ENCODE measurements around the gene THSD7B. TPM values are rescaled to one million over a fixed set of nuclear protein-coding genes. Genes with fewer than 3 reads are reported as not detected.

THSD7B gene
- total RNA-seq, 1 donor from 2014 or later = not detected

DNA sequence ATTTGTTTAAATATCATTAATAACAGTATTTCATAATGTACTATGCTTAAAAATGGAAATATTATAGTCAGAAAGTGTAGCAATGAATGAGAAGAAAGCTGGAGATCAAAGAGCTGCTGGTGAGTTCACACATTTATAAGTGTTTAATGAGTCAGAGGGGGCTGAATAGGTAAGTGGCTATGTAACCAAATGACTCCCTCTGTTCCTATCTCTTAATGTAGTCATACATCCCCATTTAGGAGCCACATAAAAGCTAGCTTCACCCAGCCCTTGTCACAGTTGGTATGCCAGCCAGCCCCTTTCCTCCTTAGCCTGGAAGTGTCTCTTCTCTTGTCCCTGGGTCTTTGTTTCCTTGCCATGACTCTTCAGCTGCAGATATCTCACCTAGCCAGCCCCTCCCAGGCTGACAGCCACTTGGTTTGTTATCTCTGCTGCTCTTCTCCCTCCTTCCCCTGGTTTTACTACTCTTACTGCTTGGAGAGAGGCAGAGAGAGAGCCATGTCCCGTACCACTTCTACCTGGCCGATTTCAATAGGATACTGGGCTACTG lies 760.4 kb downstream of the THSD7B start:
- TF ChIP-seq, protein P1, sequence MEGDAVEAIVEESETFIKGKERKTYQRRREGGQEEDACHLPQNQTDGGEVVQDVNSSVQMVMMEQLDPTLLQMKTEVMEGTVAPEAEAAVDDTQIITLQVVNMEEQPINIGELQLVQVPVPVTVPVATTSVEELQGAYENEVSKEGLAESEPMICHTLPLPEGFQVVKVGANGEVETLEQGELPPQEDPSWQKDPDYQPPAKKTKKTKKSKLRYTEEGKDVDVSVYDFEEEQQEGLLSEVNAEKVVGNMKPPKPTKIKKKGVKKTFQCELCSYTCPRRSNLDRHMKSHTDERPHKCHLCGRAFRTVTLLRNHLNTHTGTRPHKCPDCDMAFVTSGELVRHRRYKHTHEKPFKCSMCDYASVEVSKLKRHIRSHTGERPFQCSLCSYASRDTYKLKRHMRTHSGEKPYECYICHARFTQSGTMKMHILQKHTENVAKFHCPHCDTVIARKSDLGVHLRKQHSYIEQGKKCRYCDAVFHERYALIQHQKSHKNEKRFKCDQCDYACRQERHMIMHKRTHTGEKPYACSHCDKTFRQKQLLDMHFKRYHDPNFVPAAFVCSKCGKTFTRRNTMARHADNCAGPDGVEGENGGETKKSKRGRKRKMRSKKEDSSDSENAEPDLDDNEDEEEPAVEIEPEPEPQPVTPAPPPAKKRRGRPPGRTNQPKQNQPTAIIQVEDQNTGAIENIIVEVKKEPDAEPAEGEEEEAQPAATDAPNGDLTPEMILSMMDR (IDR thresholded peaks at IDR 0.05) = no peak
- Mint-ChIP-seq H3K27ac (ENCODE audit: unreplicated experiment) (no peak overlapping the region), H3K4me3 (ENCODE audit: unreplicated experiment) (no peak overlapping the region), H3K9me3 (ENCODE audit: unreplicated experiment) (no peaks in the 10 kb centered on the region), H3K4me1 (ENCODE audit: unreplicated experiment) (no peaks in the 10 kb centered on the region), H3K36me3 (ENCODE audit: unreplicated experiment) (no peaks in the 10 kb centered on the region), H3K27me3 (ENCODE audit: unreplicated experiment) (no peaks in the 10 kb centered on the region)
- no peak for DNase-seq (ENCODE audit: extremely low spot score, unreplicated experiment)

DNA sequence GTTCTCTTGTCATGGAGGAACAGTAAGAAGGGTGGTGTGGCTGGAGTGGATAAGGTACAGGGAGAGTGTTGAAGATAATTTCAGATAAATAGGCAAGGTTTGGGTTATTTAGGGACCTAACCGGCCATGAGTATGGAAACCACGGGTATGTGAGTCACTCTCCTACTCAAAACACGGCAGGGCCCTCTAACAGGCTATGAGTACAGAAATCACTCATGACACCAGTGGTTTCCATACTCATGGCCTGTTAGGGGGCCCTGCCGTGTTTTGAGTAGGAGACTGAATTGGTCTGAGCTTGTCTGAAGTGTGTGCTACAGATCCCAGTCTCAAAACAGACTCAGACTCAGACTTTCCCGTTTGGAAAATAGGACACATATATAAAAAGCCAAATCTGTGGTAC lies 770.6 kb downstream of the THSD7B start:
- DNase-seq (ENCODE audit: extremely low spot score, unreplicated experiment) = no peak
- TF ChIP-seq, protein P1 (IDR thresholded peaks at IDR 0.05) = no peak
- no peaks in the 10 kb centered on the region for H3K4me1 Mint-ChIP-seq (ENCODE audit: unreplicated experiment)
- H3K4me3 Mint-ChIP-seq (ENCODE audit: unreplicated experiment) = no peak overlapping the region
- H3K36me3 Mint-ChIP-seq (ENCODE audit: unreplicated experiment) = no peaks in the 10 kb centered on the region
- no peaks in the 10 kb centered on the region for H3K9me3 Mint-ChIP-seq (ENCODE audit: unreplicated experiment)
- H3K27me3 Mint-ChIP-seq (ENCODE audit: unreplicated experiment) = peaks cover 4% of the 10 kb centered on the region
- H3K27ac Mint-ChIP-seq (ENCODE audit: unreplicated experiment) = no peak overlapping the region

DNA sequence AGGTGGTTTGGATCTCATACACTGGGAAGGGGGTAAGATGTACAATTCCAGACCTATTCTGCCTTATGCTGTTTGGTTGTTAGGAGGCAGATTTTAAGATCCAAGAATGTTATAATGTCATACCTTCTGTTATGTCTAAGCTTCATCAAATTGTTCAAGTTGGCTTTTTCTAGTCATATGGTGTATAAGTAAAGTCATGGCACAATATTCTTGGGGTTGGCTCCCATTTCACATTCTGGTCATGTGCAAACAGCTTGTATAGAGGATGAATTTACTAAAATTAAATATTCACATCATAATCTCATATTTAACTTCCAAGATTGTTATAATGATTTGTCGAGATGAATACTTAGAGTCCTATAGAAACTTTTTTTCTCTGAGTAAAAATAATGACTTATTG lies 774.0 kb downstream of the THSD7B start:
- H3K36me3 Mint-ChIP-seq (ENCODE audit: unreplicated experiment) = no peaks in the 10 kb centered on the region
- TF ChIP-seq, protein P1 (IDR thresholded peaks at IDR 0.05) = no peak
- H3K9me3 Mint-ChIP-seq (ENCODE audit: unreplicated experiment) = no peaks in the 10 kb centered on the region
- peaks cover 10% of the 10 kb centered on the region for H3K27me3 Mint-ChIP-seq (ENCODE audit: unreplicated experiment)
- H3K4me1 Mint-ChIP-seq (ENCODE audit: unreplicated experiment) = no peaks in the 10 kb centered on the region
- H3K4me3 Mint-ChIP-seq (ENCODE audit: unreplicated experiment) = no peak overlapping the region
- no peak overlapping the region for H3K27ac Mint-ChIP-seq (ENCODE audit: unreplicated experiment)
- DNase-seq (ENCODE audit: extremely low spot score, unreplicated experiment) = no peak

DNA sequence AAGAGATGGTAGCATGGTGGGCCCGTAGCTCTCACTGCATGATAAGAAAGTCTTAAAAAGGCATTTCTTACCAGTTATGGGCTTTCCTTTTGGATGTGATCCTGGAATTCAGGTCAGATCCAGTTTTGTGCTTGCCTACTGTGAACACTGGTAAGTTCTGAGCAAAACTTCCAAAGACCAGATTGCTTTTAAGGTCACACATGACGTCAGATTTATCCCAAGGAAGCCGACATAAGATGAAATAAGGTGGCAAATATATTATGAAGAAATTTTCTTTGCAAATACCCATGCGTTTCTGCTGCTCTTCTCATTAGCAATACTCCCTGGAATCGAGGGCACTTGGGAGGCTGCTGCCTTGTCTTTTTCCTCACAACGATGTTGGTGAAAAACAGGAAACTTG lies 782.5 kb downstream of the THSD7B start:
- Mint-ChIP-seq H3K4me1 (ENCODE audit: unreplicated experiment) (no peaks in the 10 kb centered on the region), H3K27me3 (ENCODE audit: unreplicated experiment) (peaks cover 6% of the 10 kb centered on the region), H3K27ac (ENCODE audit: unreplicated experiment) (no peak overlapping the region), H3K36me3 (ENCODE audit: unreplicated experiment) (no peaks in the 10 kb centered on the region), H3K9me3 (ENCODE audit: unreplicated experiment) (peaks cover 4% of the 10 kb centered on the region), H3K4me3 (ENCODE audit: unreplicated experiment) (no peak overlapping the region)
- TF ChIP-seq, protein P1 (IDR thresholded peaks at IDR 0.05) = no peak
- no peak for DNase-seq (ENCODE audit: extremely low spot score, unreplicated experiment)

DNA sequence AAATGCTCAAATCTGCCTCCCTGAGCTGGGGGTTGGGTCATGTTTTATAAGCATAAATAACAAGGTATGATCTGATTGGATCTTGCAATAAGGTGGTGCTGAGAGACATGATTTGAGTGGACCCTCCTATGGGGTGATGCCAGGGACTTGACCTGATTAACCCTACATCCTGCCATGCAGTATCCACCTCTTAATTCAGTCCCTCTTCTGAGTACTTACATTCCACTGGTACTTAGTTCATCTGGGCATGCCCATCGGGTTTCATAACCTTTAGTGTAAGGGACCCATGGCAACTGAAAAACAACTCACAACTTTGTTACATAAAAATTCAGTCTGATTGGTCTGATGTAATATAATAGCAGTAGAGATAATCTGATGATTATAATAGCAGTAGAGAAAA lies 801.0 kb downstream of the THSD7B start:
- TF ChIP-seq, protein P1 (IDR thresholded peaks at IDR 0.05) = no peak
- Mint-ChIP-seq H3K4me3 (ENCODE audit: unreplicated experiment) (no peak overlapping the region), H3K27me3 (ENCODE audit: unreplicated experiment) (no peaks in the 10 kb centered on the region), H3K9me3 (ENCODE audit: unreplicated experiment) (peaks cover 10% of the 10 kb centered on the region), H3K4me1 (ENCODE audit: unreplicated experiment) (no peaks in the 10 kb centered on the region), H3K27ac (ENCODE audit: unreplicated experiment) (no peak overlapping the region), H3K36me3 (ENCODE audit: unreplicated experiment) (no peaks in the 10 kb centered on the region)
- no peak for DNase-seq (ENCODE audit: extremely low spot score, unreplicated experiment)

Data from osteocyte (in vitro differentiated cells).